CD14-positive monocyte (primary cell): ENCODE data around the gene ZNF512. TPM values are rescaled to one million over a fixed set of nuclear protein-coding genes. Genes with fewer than 3 reads are reported as not detected.
A peak's percentile ranks its signal among the peaks of the same experiment; 100 is the strongest.

Experiments
- DNase-seq, 3 donors: peaks; one replicate each; pipeline ENCODE4 v3.0.0-alpha.2; 2011 to 2022
- H2AFZ ChIP-seq: 2 replicates; pipeline ENCODE4 v1.6.0; 2012; ENCODE audit warnings: mild to moderate bottlenecking, low read depth, low read length, inconsistent platforms; ENCODE audit not compliant: insufficient read depth, poor library complexity, severe bottlenecking
- H3K27ac ChIP-seq, 2 donors: 1 replicate in 1 of 2; 2 replicates in 1 of 2; pipeline ENCODE4 v1.5.1; 2012 to 2013; ENCODE audit warnings: low read length in 2 of 2, control low read depth in 1 of 2, inconsistent platforms in 1 of 2, low read depth in 1 of 2, mild to moderate bottlenecking in 1 of 2
- H3K27me3 ChIP-seq, 2 donors: one replicate each; pipeline versions ENCODE4 v1.6.0 to v1.6.1; 2011 to 2013; ENCODE audit warnings: low read length in 2 of 2; ENCODE audit not compliant: control insufficient read depth in 2 of 2, insufficient read depth in 2 of 2
- H3K36me3 ChIP-seq, 2 donors: replicated peaks in 1 of 2; 1 replicate in 1 of 2; 2 replicates in 1 of 2; pipeline versions ENCODE4 v1.5.1 to v1.6.1; 2012 to 2013; ENCODE audit warnings: low read length in 2 of 2, control low read depth in 1 of 2, inconsistent platforms in 1 of 2, mild to moderate bottlenecking in 1 of 2; ENCODE audit not compliant: insufficient read depth in 2 of 2, control insufficient read depth in 1 of 2
- H3K4me1 ChIP-seq, 2 donors: 1 replicate in 1 of 2; 2 replicates in 1 of 2; pipeline versions ENCODE4 v1.5.1 to v1.6.1; 2012 to 2013; ENCODE audit warnings: low read length in 2 of 2, control low read depth in 1 of 2, inconsistent platforms in 1 of 2, mild to moderate bottlenecking in 1 of 2, moderate library complexity in 1 of 2; ENCODE audit not compliant: insufficient read depth in 2 of 2, control insufficient read depth in 1 of 2
- H3K4me2 ChIP-seq: replicated peaks from 2 replicates; pipeline ENCODE3; 2012; ENCODE audit warnings: low read length, moderate library complexity, mild to moderate bottlenecking; ENCODE audit not compliant: poor library complexity, severe bottlenecking; ENCODE audit errors: extremely low read depth
- H3K4me3 ChIP-seq, 3 experiments: fragments of 200-600 bp in 1 of 3; sonication (generic) in 1 of 3; replicated peaks in 1 of 3; 1 replicate in 2 of 3; 2 replicates in 1 of 3; pipeline ENCODE4 v1.5.1; 2011 to 2013; ENCODE audit warnings: low read length in 3 of 3, mild to moderate bottlenecking in 3 of 3, control low read depth in 2 of 3, low read depth in 2 of 3, inconsistent platforms in 1 of 3, moderate library complexity in 1 of 3
- H3K79me2 ChIP-seq: 2 replicates; pipeline ENCODE4 v1.6.0; 2012; ENCODE audit warnings: mild to moderate bottlenecking, control low read depth, inconsistent platforms, low read length, moderate library complexity; ENCODE audit not compliant: insufficient read depth
- H3K9ac ChIP-seq: 2 replicates; pipeline ENCODE4 v1.6.0; 2017; ENCODE audit warnings: low read length, mild to moderate bottlenecking; ENCODE audit not compliant: insufficient read depth, poor library complexity, severe bottlenecking
- H3K9me3 ChIP-seq, 2 donors: replicated peaks in 1 of 2; 1 replicate in 1 of 2; 2 replicates in 1 of 2; pipeline versions ENCODE4 v1.5.1 to v1.6.1; 2012 to 2013; ENCODE audit warnings: low read length in 2 of 2, control low read depth in 1 of 2; ENCODE audit not compliant: control insufficient read depth in 1 of 2, insufficient read depth in 1 of 2
- H4K20me1 ChIP-seq: 2 replicates; pipeline ENCODE4 v1.6.0; 2012; ENCODE audit warnings: mild to moderate bottlenecking, low read length, control low read depth, moderate library complexity; ENCODE audit not compliant: insufficient read depth
- H3K27ac Mint-ChIP-seq, 7 donors: one replicate each; pipeline ENCODE4 v1.8.0; 2020; ENCODE audit warnings: mild to moderate bottlenecking in 7 of 7, mixed read lengths in 7 of 7, moderate library complexity in 6 of 7, inconsistent platforms in 2 of 7
- H3K27me3 Mint-ChIP-seq, 3 donors: one replicate each; pipeline ENCODE4 v1.8.0; 2021 to 2022; ENCODE audit warnings: low read depth in 3 of 3, mild to moderate bottlenecking in 3 of 3, mixed read lengths in 3 of 3, moderate library complexity in 3 of 3, inconsistent platforms in 1 of 3
- H3K36me3 Mint-ChIP-seq, 2 donors: one replicate each; pipeline ENCODE4 v1.8.0; 2020; ENCODE audit warnings: mixed read lengths in 2 of 2, inconsistent platforms in 1 of 2, mild to moderate bottlenecking in 1 of 2
- H3K4me1 Mint-ChIP-seq: one replicate; pipeline ENCODE4 v1.8.0; 2020; ENCODE audit warnings: mild to moderate bottlenecking, mixed read lengths
- H3K4me3 Mint-ChIP-seq, 2 donors: one replicate each; pipeline ENCODE4 v1.8.0; 2020; ENCODE audit warnings: mild to moderate bottlenecking in 2 of 2, mixed read lengths in 2 of 2, moderate library complexity in 1 of 2
- H3K9me3 Mint-ChIP-seq, 7 donors: one replicate each; pipeline ENCODE4 v1.8.0; 2020 to 2022; ENCODE audit warnings: mixed read lengths in 7 of 7, mild to moderate bottlenecking in 6 of 7, moderate library complexity in 6 of 7, inconsistent platforms in 2 of 7
- WGBS: methylation state at CpG from one replicate; pipeline ENCODE4 v1.1.5; 2013; ENCODE audit warnings: missing lambda C conversion rate; ENCODE audit not compliant: insufficient coverage; 5-methylcytosine and 5-hydroxymethylcytosine counted together
- intact Hi-C, 2 donors: fragments of 100-400 bp; cut with micrococcal nuclease; formaldehyde crosslinking; loops; one replicate each; pipeline versions ENCODE4 v1.15.0 to v1.15.1; 2023
- polyA plus RNA-seq, 3 donors: library from polyadenylated mRNA; depleted of rRNA in 1 of 3; unstranded in 2 of 3; stranded (reverse) in 1 of 3; fragments of 300-500 nt in 2 of 3; fragments of >200 nt in 1 of 3; fragmentation: Illumina TruSeq in 2 of 3; gene quantifications; 1 replicate in 2 of 3; 2 replicates in 1 of 3; pipeline ENCODE4 v1.2.3, GENCODE V29; 2012 to 2021
- TF ChIP-seq, protein P1 (sequence below): fragments of 200-600 bp; IDR thresholded peaks from one replicate; pipeline ENCODE4 v1.8.0; 2022; ENCODE audit warnings: antibody characterized with exemption, mild to moderate bottlenecking

The ZNF512 gene
- polyA plus RNA-seq, 3 donors, result 6.7 to 13.1 (median 12.8) TPM

DNA sequence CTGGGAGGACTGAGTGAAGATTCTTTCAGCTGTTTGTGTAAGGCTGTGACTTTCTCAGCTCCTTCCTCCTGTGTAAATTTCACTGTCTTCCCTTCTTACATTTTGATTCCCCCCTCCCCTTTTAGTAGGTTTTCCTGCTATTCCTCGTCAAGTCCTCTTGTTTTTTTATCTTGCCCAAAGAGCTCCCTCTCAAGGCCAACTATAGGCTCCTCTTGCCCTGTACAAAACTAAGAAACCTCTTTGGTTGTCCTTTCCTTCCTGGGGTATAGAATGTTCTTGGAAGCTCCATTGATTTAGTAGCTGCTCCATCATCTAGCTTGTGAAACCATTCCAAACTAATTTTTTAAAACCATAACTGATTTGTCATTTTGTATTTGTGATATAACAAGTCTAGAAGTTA lies 38.7 kb downstream of the ZNF512 start:
- H3K9me3 ChIP-seq, result no peaks in the 10 kb centered on the region
- DNase-seq, result no peak
- no peaks in the 10 kb centered on the region for H3K79me2 ChIP-seq
- H3K27ac ChIP-seq, result no peak overlapping the region
- Mint-ChIP-seq H3K27me3 (peaks cover 0 to 3% (median 0%) of the 10 kb centered on the region in 3 donors), H3K4me3 (no peak overlapping the region), H3K27ac (peak overlapping the region in 2 of 7 donors; percentile 19 to 34), H3K36me3 (peaks cover 70 to 79% of the 10 kb centered on the region in 2 donors), H3K4me1 (peaks cover 3% of the 10 kb centered on the region), H3K9me3 (no peaks in the 10 kb centered on the region)
- intact Hi-C loops, result no loop called here
- H2AFZ ChIP-seq, result no peak overlapping the region
- WGBS, result no CpG with 5 or more reads among the region's 1 CpG
- TF ChIP-seq, protein P1, sequence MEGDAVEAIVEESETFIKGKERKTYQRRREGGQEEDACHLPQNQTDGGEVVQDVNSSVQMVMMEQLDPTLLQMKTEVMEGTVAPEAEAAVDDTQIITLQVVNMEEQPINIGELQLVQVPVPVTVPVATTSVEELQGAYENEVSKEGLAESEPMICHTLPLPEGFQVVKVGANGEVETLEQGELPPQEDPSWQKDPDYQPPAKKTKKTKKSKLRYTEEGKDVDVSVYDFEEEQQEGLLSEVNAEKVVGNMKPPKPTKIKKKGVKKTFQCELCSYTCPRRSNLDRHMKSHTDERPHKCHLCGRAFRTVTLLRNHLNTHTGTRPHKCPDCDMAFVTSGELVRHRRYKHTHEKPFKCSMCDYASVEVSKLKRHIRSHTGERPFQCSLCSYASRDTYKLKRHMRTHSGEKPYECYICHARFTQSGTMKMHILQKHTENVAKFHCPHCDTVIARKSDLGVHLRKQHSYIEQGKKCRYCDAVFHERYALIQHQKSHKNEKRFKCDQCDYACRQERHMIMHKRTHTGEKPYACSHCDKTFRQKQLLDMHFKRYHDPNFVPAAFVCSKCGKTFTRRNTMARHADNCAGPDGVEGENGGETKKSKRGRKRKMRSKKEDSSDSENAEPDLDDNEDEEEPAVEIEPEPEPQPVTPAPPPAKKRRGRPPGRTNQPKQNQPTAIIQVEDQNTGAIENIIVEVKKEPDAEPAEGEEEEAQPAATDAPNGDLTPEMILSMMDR, result no peak
- no peak overlapping the region for H3K4me2 ChIP-seq
- H3K36me3 ChIP-seq, result peaks cover 68 to 86% of the 10 kb centered on the region in 2 donors
- no peak overlapping the region for H3K4me3 ChIP-seq
- H3K9ac ChIP-seq, result no peak overlapping the region
- H3K27me3 ChIP-seq, result no peaks in the 10 kb centered on the region
- H4K20me1 ChIP-seq, result no peaks in the 10 kb centered on the region
- H3K4me1 ChIP-seq, result peaks cover 4 to 5% of the 10 kb centered on the region in 2 donors

DNA sequence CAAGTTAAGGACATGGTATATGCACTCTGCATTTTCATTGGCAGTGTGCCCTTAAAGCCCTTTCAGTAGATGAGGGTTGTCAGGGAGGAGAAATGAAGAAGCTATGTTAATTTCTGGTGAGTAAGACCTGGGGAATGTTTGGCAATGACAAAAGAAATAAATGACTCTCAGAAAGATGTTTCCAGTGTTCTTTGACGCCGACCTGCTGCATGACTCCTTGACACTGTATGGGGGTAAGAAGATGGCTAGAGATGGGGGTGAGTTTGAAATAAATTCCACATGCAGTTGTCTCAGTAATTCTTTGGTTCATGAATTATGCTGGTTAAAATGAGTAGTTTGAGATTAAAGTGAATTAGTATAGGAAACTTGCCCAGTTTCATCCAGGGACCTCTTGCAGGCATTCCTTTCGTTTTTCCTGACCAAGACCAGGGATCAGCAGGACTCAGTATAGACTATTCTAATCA lies 40.1 kb downstream of the ZNF512 start:
- peak overlapping the region in 1 of 7 donors; percentile 61 for H3K27ac Mint-ChIP-seq
- H3K79me2 ChIP-seq, result no peaks in the 10 kb centered on the region

More for the DNA sequence above, 40.1 kb downstream of the ZNF512 start:
- Histone ChIP-seq H3K9ac (no peak overlapping the region), H3K4me3 (no peak overlapping the region), H3K27me3 (no peaks in the 10 kb centered on the region), H3K9me3 (no peaks in the 10 kb centered on the region), H3K27ac (no peak overlapping the region), H3K4me2 (no peak overlapping the region), H3K36me3 (peaks cover 54 to 71% of the 10 kb centered on the region in 2 donors), H2AFZ (no peak overlapping the region), H3K4me1 (peaks cover 17 to 19% of the 10 kb centered on the region in 2 donors), H4K20me1 (no peaks in the 10 kb centered on the region)
- intact Hi-C loops, result no loop called here
- peaks cover 0 to 3% (median 0%) of the 10 kb centered on the region in 3 donors for H3K27me3 Mint-ChIP-seq
- H3K4me1 Mint-ChIP-seq, result peaks cover 17% of the 10 kb centered on the region
- no peaks in the 10 kb centered on the region for H3K9me3 Mint-ChIP-seq
- H3K4me3 Mint-ChIP-seq, result no peak overlapping the region
- TF ChIP-seq, protein P1, result no peak
- 100% methylated on average over 2 of the region's 3 CpGs for WGBS
- DNase-seq, result no peak
- peaks cover 59 to 65% of the 10 kb centered on the region in 2 donors for H3K36me3 Mint-ChIP-seq
